Calu3 (cell line): ENCODE measurements around the gene JADE2. TPM values are rescaled to one million over a fixed set of nuclear protein-coding genes. Genes with fewer than 3 reads are reported as not detected.

Experiments used
- BruUV-seq: library from RNA; stranded (reverse); fragments of 400-500 nt; replicated peaks from 2 replicates; lab custom pipeline; 2021; lab: Mats Ljungman, UMichigan
- CTCF ChIA-PET: fragments of 300-600 bp; sonication (Branson Sonifier 250); formaldehyde crosslinking; loops from one replicate; lab custom pipeline; 2022; ENCODE audit warnings: antibody characterized with exemption; lab: Charles Lee
- DNase-seq: peaks from one replicate; pipeline ENCODE4 v3.0.0; 2022
- H3K27ac Mint-ChIP-seq: one replicate; pipeline ENCODE4 v1.8.0; 2022; ENCODE audit warnings: mixed read lengths; ENCODE audit not compliant: unreplicated experiment
- H3K27me3 Mint-ChIP-seq: one replicate; pipeline ENCODE4 v1.8.0; 2022; ENCODE audit warnings: mixed read lengths; ENCODE audit not compliant: unreplicated experiment
- H3K36me3 Mint-ChIP-seq: one replicate; pipeline ENCODE4 v1.8.0; 2022; ENCODE audit warnings: mild to moderate bottlenecking, moderate library complexity, mixed read lengths; ENCODE audit not compliant: insufficient read depth, unreplicated experiment
- H3K4me1 Mint-ChIP-seq: one replicate; pipeline ENCODE4 v1.8.0; 2022; ENCODE audit warnings: mild to moderate bottlenecking, low read depth, mixed read lengths; ENCODE audit not compliant: unreplicated experiment
- H3K4me3 Mint-ChIP-seq: one replicate; pipeline ENCODE4 v1.8.0; 2022; ENCODE audit warnings: mild to moderate bottlenecking, low read depth, moderate library complexity, mixed read lengths; ENCODE audit not compliant: unreplicated experiment
- H3K9me3 Mint-ChIP-seq: one replicate; pipeline ENCODE4 v1.8.0; 2022; ENCODE audit warnings: low read depth, mixed read lengths; ENCODE audit not compliant: unreplicated experiment
- intact Hi-C: fragments of 100-400 bp; cut with micrococcal nuclease; formaldehyde crosslinking; loops from one replicate; pipeline ENCODE4 v1.10.0; 2022; ENCODE audit not compliant: unreplicated experiment
- total RNA-seq: library from RNA; stranded (reverse); gene quantifications from 2 replicates; pipeline ENCODE4 v1.2.3, GENCODE V29; 2022
- TF ChIP-seq, protein P1 (sequence below): fragments of 200-600 bp; IDR thresholded peaks from one replicate; pipeline ENCODE4 v1.8.0; 2022; ENCODE audit warnings: antibody characterized with exemption; ENCODE audit not compliant: unreplicated experiment

The JADE2 gene
- total RNA-seq, 1 experiment from 2014 or later = 93.4 TPM

DNA sequence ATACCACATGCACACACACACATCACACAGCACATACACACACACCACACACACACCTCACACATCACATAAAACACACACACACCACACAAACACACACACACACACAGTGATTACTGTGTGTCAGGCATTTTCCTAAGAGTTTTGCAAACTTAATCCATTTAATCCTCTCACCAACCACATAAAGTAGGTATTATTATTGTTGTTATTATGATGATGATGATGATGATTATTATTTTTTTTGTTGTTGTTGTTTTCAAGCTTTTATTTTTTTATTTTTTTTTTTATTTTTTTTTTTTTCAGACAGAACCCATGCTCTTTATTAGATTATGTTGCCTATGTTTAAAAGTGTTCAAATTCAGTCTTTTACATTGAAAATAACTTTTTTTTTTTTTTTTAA is 31.5 kb downstream of the JADE2 start:
- H3K9me3 Mint-ChIP-seq = no peaks in the 10 kb centered on the region
- peaks cover 40% of the 10 kb centered on the region for H3K4me1 Mint-ChIP-seq
- TF ChIP-seq, protein P1, sequence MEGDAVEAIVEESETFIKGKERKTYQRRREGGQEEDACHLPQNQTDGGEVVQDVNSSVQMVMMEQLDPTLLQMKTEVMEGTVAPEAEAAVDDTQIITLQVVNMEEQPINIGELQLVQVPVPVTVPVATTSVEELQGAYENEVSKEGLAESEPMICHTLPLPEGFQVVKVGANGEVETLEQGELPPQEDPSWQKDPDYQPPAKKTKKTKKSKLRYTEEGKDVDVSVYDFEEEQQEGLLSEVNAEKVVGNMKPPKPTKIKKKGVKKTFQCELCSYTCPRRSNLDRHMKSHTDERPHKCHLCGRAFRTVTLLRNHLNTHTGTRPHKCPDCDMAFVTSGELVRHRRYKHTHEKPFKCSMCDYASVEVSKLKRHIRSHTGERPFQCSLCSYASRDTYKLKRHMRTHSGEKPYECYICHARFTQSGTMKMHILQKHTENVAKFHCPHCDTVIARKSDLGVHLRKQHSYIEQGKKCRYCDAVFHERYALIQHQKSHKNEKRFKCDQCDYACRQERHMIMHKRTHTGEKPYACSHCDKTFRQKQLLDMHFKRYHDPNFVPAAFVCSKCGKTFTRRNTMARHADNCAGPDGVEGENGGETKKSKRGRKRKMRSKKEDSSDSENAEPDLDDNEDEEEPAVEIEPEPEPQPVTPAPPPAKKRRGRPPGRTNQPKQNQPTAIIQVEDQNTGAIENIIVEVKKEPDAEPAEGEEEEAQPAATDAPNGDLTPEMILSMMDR = no peak
- peak overlapping the region; percentile 71 for H3K27ac Mint-ChIP-seq
- H3K27me3 Mint-ChIP-seq = no peaks in the 10 kb centered on the region
- peak overlapping the region; percentile 1 for H3K4me3 Mint-ChIP-seq
- DNase-seq = no peak
- no TSS peak for BruUV-seq
- intact Hi-C loops = no loop called here
- CTCF ChIA-PET = no interaction called here
- peaks cover 60% of the 10 kb centered on the region for H3K36me3 Mint-ChIP-seq

DNA sequence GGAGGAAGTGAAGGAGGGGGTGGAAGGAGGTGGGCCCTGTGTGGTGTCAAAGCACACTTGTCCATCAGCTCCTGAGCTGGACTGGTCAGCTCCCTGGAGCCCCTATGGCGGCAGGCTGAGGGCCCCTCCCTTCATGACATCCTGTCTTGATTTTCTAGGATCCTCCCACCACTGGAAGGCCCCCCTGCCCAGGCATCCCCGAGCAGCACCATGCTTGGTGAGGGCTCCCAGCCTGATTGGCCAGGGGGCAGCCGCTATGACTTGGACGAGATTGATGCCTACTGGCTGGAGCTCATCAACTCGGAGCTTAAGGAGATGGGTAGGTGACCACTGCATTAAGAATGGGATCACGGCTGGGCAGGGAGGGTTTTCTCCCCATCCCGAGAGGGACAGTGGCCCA is 34.2 kb downstream of the JADE2 start:
- no TSS peak for BruUV-seq
- Mint-ChIP-seq H3K9me3 (no peaks in the 10 kb centered on the region), H3K27me3 (no peaks in the 10 kb centered on the region), H3K4me1 (peaks cover 26% of the 10 kb centered on the region), H3K27ac (no peak overlapping the region), H3K36me3 (peaks cover 56% of the 10 kb centered on the region), H3K4me3 (no peak overlapping the region)
- DNase-seq = no peak
- TF ChIP-seq, protein P1 = no peak
- CTCF ChIA-PET = no interaction called here
- intact Hi-C loops = no loop called here

DNA sequence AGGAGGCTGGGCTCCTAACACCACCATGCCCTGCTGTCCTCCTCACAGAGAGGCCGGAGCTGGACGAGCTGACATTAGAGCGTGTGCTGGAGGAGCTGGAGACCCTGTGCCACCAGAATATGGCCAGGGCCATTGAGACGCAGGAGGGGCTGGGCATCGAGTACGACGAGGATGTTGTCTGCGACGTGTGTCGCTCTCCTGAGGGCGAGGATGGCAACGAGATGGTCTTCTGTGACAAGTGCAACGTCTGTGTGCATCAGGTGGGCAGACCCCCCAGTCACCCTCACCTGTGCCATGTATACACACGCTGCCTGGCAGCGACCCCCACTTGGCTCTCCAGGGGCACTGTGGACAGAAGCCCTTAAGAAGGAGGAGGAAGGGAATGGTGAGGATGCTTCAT is 35.2 kb downstream of the JADE2 start:
- H3K4me1 Mint-ChIP-seq = peaks cover 16% of the 10 kb centered on the region
- H3K27me3 Mint-ChIP-seq = no peaks in the 10 kb centered on the region
- H3K27ac Mint-ChIP-seq = no peak overlapping the region
- CTCF ChIA-PET = no interaction called here
- DNase-seq = no peak
- H3K9me3 Mint-ChIP-seq = no peaks in the 10 kb centered on the region
- no TSS peak for BruUV-seq
- no peak overlapping the region for H3K4me3 Mint-ChIP-seq
- intact Hi-C loops = no loop called here
- TF ChIP-seq, protein P1 = no peak
- H3K36me3 Mint-ChIP-seq = peaks cover 47% of the 10 kb centered on the region

DNA sequence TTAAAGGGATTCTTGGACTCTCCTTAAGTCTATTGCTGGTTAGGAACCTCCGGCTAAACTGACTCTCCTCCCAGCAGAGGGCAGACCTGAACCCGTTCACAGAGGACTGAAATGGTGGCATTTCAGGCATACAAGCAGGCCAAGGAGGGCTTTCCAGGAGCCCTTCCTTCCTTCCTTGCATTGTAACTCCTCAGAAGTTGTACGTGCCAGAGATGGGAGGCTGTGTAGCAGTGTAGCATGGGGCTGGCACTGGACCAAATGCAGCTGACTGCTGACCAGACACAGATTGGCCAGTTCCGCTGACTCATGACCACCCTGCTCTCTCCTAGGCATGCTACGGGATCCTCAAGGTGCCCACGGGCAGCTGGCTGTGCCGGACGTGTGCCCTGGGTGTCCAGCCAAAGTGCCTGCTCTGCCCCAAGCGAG is 36.4 kb downstream of the JADE2 start:
- CTCF ChIA-PET = no interaction called here
- peak; percentile 58 for DNase-seq

More for the DNA sequence above, 36.4 kb downstream of the JADE2 start:
- intact Hi-C loops = no loop called here
- Mint-ChIP-seq H3K9me3 (no peaks in the 10 kb centered on the region), H3K4me1 (peaks cover 8% of the 10 kb centered on the region), H3K27me3 (no peaks in the 10 kb centered on the region), H3K4me3 (no peak overlapping the region), H3K27ac (no peak overlapping the region), H3K36me3 (peaks cover 35% of the 10 kb centered on the region)
- no TSS peak for BruUV-seq
- TF ChIP-seq, protein P1 = peak; percentile 31
